Activated CD8-positive, alpha-beta memory T cell treated with anti-CD3 and anti-CD28 coated beads, Interleukin-2, amount 50 U/mL, for 4 hours (primary cell): ENCODE measurements around the gene GPX8.

ENCODE experiments used
- DNase-seq: peaks from one replicate; pipeline ENCODE4 v3.0.0-alpha.2; 2020

GPX8 gene, protein sequence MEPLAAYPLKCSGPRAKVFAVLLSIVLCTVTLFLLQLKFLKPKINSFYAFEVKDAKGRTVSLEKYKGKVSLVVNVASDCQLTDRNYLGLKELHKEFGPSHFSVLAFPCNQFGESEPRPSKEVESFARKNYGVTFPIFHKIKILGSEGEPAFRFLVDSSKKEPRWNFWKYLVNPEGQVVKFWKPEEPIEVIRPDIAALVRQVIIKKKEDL

DNA sequence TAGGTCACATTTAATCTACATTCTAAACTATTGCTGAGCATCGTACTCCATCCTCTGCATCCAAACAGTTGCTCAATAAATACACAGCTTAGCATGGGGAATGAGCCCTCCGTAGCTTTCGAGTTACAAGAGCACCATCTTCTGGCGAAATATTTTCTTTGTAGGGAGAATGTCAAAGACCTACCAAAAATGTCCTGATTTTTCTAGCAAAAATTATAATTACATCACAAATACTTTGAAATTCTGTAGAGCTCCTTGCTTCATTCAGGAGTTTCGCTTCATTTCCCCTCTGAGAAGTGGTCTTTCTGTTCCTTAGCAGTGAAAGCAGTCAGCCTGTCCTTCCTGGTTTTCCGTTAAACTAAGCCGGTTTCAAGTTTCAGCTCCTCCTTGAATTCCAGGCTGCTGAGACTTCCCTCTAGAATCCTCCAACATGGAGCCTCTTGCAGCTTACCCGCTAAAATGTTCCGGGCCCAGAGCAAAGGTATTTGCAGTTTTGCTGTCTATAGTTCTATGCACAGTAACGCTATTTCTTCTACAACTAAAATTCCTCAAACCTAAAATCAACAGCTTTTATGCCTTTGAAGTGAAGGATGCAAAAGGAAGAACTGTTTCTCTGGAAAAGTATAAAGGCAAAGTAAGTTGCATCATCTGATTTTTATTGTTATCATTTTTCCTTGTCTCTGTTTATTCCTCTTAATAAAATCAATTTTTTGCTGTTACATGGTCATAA, at the start of gene GPX8:
Gene GPX8 (plus strand): TSS at position 409 of the 730 bp plus-strand sequence. CDS start 22 bp downstream, at position 431.
- no peak for DNase-seq

DNA sequence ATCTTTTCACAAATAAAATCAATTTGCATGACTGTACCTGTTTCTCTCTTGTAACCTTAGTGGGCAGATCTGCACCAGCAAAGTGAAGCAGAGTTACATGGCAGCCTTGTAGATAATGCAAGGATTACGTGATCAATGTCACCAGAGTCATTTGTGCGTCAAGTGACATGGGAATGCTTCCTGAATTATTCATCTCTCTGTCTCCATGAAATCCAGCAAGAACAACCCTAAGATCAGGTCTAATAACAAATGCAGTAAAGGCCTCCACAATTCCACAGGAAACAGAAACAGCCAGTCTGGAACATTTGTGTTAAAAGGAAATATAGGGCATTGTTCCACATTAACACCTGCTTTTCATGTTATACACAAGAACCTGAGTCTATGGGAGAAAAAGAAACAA, 49.8 kb upstream of the GPX8 start:
- DNase-seq = no peak

DNA sequence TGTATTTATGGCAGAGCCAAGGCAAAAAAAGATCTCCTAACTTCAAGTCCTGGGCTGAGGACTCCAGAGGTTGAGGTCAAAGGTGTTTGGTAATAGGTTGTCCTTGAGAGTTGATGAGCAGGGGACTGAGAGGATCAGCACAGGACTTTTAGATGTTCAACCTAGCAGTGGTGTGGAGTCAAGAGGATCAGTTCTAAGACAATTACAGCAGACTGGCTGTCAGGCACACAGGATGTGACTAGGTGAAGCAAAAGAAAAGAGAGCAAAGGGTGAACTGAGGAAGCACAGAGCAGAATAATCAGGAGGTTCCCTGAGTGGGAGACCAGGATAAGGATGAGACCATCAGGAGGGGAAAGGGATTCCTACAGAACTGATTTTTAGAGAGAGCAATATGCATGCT, 46.6 kb upstream of the GPX8 start:
- no peak for DNase-seq

DNA sequence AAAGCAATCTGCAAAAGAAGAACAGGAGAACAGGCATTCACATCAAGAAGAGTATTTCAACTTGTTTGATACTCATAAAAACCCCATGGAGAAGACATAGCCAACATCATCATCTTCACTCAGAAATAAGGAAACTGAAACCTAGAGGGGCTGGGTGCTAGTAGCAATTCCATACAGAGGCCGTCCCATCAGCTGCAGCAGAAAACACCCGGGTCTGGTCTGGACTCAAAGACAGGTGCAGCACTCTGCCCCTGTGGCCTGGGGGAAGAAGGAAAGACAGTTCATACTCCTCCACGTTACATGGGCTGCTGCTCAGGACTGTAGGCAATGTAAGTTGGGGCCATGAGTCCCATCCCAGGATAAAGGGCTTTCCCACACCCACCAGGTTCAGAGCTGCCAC, 45.9 kb upstream of the GPX8 start:
- DNase-seq = no peak

DNA sequence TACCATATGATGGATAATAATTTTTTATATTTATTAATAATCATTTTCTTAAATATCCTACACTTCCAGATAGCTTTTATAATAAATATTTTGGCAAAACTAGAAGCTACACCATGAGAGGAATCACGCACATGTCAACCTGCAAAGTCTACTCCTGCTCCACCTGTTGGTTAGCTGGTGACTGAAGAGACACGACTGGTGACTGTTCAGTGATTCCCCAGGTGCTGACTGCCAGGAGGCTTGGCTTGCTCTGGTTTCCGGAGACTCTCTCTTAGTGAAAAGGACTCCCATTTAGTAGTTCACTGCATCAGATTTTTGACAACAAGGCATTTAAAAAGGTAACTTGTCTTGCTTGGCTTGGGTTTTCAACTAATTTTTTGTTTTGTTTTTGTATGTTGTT, 36.6 kb upstream of the GPX8 start:
- DNase-seq = no peak

DNA sequence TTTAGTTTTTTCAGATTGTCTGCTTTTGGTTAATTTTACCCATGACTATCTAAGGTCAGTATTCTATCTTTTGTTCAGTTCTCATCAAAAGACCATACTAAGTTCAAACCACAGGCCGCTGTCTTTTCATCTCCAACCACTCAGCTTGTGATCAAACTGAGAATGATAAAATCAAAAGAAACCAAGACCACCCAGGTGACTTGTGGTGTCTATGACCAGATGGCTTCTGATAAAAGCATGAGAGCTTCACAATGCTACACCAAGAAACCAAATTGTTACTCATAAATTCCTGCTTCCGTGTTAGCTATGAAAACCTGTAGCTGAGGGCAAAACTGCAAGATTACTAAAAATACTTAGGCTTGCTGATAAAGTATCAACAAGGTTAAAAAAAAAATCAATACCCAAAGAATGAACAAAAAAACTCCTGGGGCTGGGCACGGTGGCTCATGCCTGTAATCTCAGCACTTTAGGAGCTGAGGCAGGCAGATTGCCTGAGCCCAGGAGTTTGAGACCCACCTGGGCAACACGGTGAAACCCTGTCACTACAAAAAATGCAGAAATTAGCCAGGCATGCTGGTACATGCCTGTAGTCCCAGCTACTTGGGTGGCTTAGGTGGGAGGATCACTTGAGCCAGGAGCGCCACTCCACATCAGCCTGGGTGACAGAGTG, 25.8 kb upstream of the GPX8 start:
- no peak for DNase-seq

DNA sequence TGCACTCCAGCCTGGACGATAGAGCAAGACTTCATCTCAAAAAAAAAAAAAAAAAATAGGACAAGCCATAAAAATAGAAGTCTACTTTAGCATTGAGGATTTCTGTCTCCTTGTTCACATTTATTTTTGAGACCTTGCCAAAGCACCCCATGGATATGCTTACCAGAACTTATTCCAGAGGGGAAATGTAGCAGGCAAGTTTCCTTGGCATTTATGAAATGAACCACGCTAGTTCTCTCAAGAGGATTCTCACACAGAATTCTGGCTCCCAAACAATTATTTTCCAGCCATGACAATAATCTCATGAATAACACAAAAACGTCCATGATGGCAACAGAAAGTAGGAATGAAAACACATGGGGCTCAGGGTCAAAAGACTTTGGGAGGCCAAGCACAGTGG, 23.4 kb upstream of the GPX8 start:
- no peak for DNase-seq

DNA sequence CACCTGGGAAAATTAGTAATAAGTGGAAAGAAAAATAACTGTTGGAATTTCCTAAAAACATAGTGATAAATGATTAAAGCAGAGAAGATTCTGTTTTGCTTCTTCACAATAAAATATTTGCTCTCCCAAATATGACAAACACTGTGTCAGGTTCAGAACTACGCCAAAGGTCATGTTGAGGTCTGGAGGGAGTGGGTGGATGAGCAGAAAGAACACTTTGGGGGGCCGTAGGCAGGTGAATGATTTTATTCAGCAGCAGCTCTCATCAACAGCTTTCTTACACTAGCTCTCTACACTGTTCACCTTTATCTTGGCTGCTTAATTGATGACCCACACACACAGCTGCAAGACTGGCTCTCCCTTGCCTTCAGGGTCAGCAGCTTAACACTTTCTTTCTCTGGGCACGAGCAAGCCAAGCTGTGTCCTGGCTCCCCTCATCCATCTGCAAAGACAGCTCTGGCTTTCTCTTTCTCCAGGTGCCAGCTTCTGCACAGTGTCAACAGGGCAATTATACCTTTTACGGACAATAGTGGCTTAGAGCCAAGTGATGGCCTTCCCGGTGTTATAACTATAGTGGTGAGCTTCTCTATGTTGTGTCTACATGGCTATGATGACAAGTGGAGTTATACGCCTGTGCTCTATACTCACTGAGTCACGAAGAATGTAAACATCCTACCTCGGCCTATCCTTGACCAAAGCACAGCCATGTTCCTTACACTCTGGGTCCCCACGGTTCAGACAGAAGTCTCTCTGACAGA, 18.9 kb upstream of the GPX8 start:
- no peak for DNase-seq

DNA sequence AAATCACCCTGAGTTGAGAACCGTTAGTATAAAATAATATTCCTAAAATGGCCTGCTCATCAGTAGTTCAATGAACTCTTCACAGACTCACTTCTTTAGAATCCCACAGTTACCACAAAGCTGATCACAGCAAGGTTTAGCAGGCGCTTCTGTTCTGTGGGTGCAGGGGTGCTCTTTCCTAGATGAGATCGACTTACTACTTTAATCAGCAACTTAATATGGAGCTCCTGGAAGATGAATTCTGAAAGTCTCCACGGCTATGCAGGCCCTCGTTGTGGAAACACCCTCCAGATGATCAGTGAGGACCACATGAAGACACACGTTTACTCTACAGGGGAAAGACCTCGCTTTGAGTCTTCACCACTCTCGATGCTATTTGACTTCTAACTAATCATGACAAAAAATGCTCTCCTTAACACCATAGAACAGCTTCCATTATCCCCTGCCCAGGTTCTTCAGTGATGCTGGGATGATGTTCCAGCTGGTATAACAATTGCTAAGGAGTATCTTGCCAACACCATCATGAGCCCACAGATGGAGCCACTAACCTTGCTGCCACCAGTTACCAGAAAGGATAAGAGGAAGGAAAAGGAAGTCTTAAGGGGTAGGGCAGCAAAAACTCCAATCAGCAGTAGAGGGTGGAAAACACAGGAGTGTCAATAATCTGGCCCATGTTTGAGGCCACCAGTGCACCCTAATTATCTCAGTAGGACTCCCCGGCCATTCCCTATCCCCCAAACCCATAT, 17.9 kb upstream of the GPX8 start:
- no peak for DNase-seq

DNA sequence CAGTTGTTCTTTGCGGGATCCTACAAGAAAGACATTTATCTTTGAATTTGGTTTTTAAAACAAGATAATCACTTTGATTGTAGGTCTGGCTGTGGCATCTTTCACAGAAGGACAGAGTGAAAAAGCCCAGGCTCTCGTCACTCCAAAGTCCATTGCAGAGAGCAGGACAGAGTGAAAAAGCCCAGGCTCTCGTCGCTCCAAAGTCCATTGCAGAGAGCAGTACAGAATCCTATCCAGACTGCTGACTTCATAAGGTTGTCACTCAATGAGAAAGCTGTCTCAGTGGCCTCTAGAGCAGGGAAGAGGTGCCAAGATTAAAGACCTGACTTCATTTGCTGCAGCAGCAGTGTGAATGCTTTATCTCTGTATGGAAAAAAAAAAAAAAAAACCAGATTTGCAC, 16.3 kb upstream of the GPX8 start:
- DNase-seq = no peak

DNA sequence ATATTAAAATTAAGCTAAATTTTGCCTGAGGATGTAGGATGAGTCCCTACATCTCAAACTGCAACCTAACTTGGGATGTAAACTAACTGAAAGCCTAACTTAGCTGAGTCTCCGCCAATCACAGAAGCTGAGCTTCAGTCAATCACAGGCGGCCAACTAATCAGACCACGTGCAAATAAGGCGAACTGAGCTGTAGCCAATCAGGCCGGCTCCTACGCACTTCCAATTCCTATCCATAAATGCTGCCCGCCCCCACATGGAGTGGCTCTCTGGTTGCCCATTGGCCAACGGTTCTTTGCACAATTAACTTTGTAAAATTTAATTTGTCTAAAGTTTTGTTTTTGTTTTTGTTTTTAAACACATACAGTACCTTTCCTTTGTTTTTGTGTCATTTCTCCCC, 13.9 kb upstream of the GPX8 start:
- DNase-seq = no peak

DNA sequence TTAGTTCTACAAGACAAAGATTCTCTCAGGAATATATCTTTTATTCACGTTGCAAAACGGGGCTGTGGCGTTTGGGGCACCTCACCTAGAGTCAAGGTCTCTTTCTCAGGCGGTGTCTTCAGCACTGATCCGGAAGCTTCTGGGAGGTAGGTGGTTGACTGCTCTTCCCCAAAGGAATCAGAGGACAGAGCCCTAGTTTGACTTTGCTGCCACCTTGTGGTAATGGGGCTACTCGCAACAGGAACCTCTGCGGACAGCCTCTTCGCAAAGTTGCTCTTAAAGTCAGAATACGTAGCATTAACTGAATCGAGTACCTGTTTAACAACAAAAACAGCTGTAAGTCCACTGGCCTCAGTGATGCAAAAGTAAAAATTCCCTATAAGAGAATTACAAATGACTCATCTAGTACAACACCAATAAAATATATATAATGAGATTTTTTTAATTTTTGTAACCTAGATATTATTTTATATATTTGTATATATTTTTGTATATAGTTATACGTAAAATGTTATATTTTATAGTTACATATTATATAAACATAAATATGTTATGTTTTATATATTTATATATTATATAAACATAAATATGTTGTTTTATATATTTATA, 13.3 kb upstream of the GPX8 start:
- peak; percentile 83 for DNase-seq

DNA sequence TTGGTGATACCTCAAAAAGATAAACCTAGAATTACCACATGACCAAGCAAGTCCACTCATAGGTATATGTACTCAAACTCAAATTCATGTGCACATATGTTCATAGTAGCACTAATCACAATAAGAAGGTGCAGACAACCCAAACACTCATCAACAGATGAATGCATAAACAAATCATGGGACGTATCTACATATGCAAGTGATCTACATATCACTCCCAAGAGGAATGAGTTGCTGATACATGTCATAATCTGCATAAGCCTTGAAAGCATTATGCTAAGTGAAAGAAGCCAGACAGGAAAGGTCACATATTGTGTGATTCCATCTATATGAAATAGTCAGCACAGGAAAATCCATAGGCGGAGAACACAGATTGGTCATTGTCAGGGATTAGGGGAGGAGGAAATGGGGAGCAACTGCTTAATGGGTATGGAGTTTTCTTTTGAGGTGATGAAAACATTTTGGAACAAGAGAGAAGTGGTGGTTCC, 10.6 kb upstream of the GPX8 start:
- no peak for DNase-seq

DNA sequence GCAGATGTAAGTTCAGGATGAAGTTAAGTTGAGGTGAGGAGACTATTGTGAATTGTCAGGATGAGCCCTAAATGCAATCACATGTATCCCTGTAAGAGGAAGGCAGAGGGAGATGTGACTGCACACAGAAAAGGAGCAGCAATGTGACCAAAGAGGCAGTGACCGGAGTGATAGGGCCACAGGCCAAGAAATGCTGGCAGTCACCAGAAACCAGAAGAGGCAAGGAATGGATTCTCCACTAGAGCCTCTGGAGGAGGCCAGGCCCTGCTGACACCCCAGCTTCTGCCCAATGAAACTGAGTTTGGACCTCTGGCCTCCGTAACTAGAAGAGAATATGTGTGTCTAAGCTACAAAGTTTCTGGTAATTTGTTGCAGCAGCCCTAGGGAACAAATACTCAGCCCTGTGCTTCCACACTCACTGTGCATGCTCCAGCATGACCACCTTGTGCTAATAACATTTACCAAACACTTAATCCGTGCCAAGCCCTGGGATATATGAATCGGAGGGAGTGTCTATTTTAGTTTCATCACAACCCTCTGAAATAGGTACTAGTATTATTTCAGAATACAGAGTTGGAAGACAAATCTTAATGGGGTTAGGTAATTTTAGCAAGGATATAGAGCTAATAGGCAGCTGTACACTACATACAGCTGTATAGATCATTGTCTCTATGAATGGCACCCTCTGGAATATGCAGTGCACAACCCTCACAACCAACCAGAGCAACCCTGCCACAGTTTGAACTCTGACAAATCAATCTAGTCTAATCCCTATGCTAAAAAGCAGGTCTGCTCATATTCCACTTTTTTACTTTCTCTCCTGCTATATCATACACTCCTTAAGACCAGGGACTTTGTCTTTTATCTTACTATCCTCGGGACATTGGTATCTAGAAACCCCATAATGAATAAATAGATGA, 7.8 kb upstream of the GPX8 start:
- no peak for DNase-seq

DNA sequence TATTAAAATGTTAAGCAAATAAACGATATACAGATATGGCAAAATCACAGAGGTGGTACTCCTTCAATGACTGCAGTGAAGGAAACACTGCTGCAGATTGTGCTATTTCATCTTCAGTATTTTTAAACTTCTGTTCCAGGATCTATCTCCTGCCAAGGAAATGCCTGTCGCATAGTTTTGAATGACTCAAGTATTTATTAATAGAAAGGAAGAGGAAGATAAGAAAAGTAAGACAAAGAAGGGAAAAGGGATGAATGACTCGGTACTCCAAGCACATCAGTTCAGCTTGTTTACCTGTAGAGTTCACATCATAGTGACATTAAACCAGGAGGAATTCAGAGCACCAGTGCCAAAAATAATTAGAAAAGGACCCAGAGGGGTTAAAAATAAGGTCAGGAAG, 5.1 kb upstream of the GPX8 start:
- no peak for DNase-seq

DNA sequence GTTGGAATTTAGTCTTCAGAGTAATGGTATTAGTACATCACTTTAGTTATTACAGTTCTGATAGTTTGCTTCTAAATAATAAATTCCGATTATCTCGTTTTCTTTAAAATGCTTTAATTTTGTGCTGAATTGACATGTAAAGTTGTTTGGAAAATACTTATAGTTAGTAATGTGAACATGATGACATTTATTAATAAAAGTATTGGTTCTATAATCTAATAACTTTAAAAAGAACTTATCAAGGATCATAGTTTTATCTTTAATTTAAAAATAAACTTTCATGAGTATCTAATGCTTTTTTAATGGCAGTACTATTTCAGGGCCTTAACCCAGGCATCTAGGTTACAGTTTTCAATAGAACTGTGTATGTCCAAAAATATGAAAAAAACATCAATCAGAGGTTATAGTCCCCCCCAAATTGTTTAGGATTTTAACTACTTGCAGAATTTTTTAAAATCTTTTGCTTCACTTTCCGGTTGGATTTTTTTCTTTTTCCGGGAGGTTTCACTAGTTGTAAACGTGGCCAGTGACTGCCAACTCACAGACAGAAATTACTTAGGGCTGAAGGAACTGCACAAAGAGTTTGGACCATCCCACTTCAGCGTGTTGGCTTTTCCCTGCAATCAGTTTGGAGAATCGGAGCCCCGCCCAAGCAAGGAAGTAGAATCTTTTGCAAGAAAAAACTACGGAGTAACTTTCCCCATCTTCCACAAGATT, 680 bp downstream of the GPX8 start:
- DNase-seq = no peak

DNA sequence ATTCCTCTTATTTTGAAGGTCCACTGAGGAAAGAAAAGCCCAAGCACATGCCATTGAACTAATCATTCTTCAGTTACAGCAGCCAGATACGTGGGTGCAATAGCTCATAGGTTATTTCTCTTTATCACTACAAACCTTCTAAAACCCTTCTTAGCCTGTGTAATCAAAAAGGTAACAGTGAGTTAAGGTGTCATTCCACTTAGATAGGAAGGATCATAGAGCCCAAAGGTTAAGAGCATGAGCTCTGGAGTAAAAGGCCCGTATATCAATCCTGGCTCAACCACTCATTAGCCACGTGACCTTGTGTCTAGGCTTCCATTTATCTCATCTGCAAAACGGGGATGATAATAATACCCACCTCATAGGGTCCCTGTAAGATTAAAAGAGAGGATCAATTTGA, 2.7 kb downstream of the GPX8 start:
- no peak for DNase-seq

DNA sequence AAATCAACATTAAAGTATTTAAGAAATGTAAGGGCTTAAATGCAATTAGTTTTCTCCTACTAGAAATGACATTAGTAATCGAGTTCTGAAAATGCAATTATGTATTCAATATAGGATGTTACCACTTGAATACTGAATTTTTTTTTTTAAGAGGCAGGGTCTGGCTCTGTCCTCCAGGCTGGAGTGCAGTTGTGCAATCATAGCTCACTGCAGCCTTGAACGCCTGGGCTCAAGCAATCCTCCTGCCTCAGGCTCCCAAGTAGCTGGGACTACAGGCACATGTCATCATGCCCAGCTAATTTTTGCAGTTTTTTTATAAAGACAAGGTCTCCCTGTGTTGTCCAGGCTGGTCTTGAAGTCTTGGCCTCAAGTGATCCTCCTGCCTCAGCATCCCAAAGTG, 11.5 kb downstream of the GPX8 start:
- DNase-seq = no peak

DNA sequence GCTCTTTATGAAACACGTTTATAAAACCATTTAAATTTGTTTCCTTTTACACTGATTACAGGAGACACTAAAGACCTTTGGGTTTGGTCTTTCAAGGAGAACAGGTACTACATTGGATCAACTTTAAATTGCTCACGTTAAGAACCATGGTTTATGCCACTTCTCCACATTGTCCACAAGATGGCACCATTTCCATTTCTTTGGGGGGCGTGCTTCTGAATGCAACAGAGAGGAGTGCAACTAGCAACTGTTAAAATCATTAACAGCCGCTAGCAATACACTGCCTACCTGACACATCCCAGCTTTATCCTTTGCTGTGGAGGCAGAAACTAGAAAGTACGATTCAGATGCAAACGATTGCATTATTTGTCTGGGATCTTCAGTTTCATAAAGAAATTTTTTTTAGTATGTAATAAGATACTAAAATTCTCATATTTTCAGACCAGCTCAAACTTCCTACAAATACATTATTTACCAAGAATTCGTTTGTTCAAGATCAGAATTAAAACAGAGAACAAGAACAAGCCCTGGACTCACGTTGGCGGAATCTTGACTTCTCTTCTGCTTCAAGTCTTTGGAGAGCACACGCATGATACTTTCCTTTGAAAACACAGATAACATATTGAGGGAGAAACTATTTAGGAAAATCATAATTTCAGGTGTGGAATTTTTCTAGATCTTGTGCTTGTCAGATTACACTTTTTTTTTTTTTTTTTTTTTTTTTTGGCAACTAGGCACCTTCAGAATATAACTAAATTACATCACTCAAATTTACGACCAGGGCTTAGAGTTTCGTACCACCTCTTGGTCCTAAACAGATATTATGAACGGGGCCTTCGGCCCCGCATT, 12.3 kb downstream of the GPX8 start:
- peak; percentile 52 for DNase-seq
